CD14-positive monocyte (primary cell): Measurements from ENCODE around the gene TEX51. TPM values are rescaled to one million over a fixed set of nuclear protein-coding genes. Genes with fewer than 3 reads are reported as not detected.

Experiments used
- DNase-seq, 3 donors: peaks; one replicate each; pipeline ENCODE4 v3.0.0-alpha.2; 2011 to 2022
- H2AFZ ChIP-seq: 2 replicates; pipeline ENCODE4 v1.6.0; 2012; ENCODE audit warnings: mild to moderate bottlenecking, low read depth, low read length, inconsistent platforms; ENCODE audit not compliant: insufficient read depth, poor library complexity, severe bottlenecking
- H3K27ac ChIP-seq, 2 donors: 1 replicate in 1 of 2; 2 replicates in 1 of 2; pipeline ENCODE4 v1.5.1; 2012 to 2013; ENCODE audit warnings: low read length in 2 of 2, control low read depth in 1 of 2, inconsistent platforms in 1 of 2, low read depth in 1 of 2, mild to moderate bottlenecking in 1 of 2
- H3K27me3 ChIP-seq, 2 donors: one replicate each; pipeline versions ENCODE4 v1.6.0 to v1.6.1; 2011 to 2013; ENCODE audit warnings: low read length in 2 of 2; ENCODE audit not compliant: control insufficient read depth in 2 of 2, insufficient read depth in 2 of 2
- H3K36me3 ChIP-seq, 2 donors: replicated peaks in 1 of 2; 1 replicate in 1 of 2; 2 replicates in 1 of 2; pipeline versions ENCODE4 v1.5.1 to v1.6.1; 2012 to 2013; ENCODE audit warnings: low read length in 2 of 2, control low read depth in 1 of 2, inconsistent platforms in 1 of 2, mild to moderate bottlenecking in 1 of 2; ENCODE audit not compliant: insufficient read depth in 2 of 2, control insufficient read depth in 1 of 2
- H3K4me1 ChIP-seq, 2 donors: 1 replicate in 1 of 2; 2 replicates in 1 of 2; pipeline versions ENCODE4 v1.5.1 to v1.6.1; 2012 to 2013; ENCODE audit warnings: low read length in 2 of 2, control low read depth in 1 of 2, inconsistent platforms in 1 of 2, mild to moderate bottlenecking in 1 of 2, moderate library complexity in 1 of 2; ENCODE audit not compliant: insufficient read depth in 2 of 2, control insufficient read depth in 1 of 2
- H3K4me2 ChIP-seq: replicated peaks from 2 replicates; pipeline ENCODE3; 2012; ENCODE audit warnings: low read length, moderate library complexity, mild to moderate bottlenecking; ENCODE audit not compliant: poor library complexity, severe bottlenecking; ENCODE audit errors: extremely low read depth
- H3K4me3 ChIP-seq, 3 experiments: fragments of 200-600 bp in 1 of 3; sonication (generic) in 1 of 3; replicated peaks in 1 of 3; 1 replicate in 2 of 3; 2 replicates in 1 of 3; pipeline ENCODE4 v1.5.1; 2011 to 2013; ENCODE audit warnings: low read length in 3 of 3, mild to moderate bottlenecking in 3 of 3, control low read depth in 2 of 3, low read depth in 2 of 3, inconsistent platforms in 1 of 3, moderate library complexity in 1 of 3
- H3K79me2 ChIP-seq: 2 replicates; pipeline ENCODE4 v1.6.0; 2012; ENCODE audit warnings: mild to moderate bottlenecking, control low read depth, inconsistent platforms, low read length, moderate library complexity; ENCODE audit not compliant: insufficient read depth
- H3K9ac ChIP-seq: 2 replicates; pipeline ENCODE4 v1.6.0; 2017; ENCODE audit warnings: low read length, mild to moderate bottlenecking; ENCODE audit not compliant: insufficient read depth, poor library complexity, severe bottlenecking
- H3K9me3 ChIP-seq, 2 donors: replicated peaks in 1 of 2; 1 replicate in 1 of 2; 2 replicates in 1 of 2; pipeline versions ENCODE4 v1.5.1 to v1.6.1; 2012 to 2013; ENCODE audit warnings: low read length in 2 of 2, control low read depth in 1 of 2; ENCODE audit not compliant: control insufficient read depth in 1 of 2, insufficient read depth in 1 of 2
- H4K20me1 ChIP-seq: 2 replicates; pipeline ENCODE4 v1.6.0; 2012; ENCODE audit warnings: mild to moderate bottlenecking, low read length, control low read depth, moderate library complexity; ENCODE audit not compliant: insufficient read depth
- H3K27ac Mint-ChIP-seq, 7 donors: one replicate each; pipeline ENCODE4 v1.8.0; 2020; ENCODE audit warnings: mild to moderate bottlenecking in 7 of 7, mixed read lengths in 7 of 7, moderate library complexity in 6 of 7, inconsistent platforms in 2 of 7
- H3K27me3 Mint-ChIP-seq, 3 donors: one replicate each; pipeline ENCODE4 v1.8.0; 2021 to 2022; ENCODE audit warnings: low read depth in 3 of 3, mild to moderate bottlenecking in 3 of 3, mixed read lengths in 3 of 3, moderate library complexity in 3 of 3, inconsistent platforms in 1 of 3
- H3K36me3 Mint-ChIP-seq, 2 donors: one replicate each; pipeline ENCODE4 v1.8.0; 2020; ENCODE audit warnings: mixed read lengths in 2 of 2, inconsistent platforms in 1 of 2, mild to moderate bottlenecking in 1 of 2
- H3K4me1 Mint-ChIP-seq: one replicate; pipeline ENCODE4 v1.8.0; 2020; ENCODE audit warnings: mild to moderate bottlenecking, mixed read lengths
- H3K4me3 Mint-ChIP-seq, 2 donors: one replicate each; pipeline ENCODE4 v1.8.0; 2020; ENCODE audit warnings: mild to moderate bottlenecking in 2 of 2, mixed read lengths in 2 of 2, moderate library complexity in 1 of 2
- H3K9me3 Mint-ChIP-seq, 7 donors: one replicate each; pipeline ENCODE4 v1.8.0; 2020 to 2022; ENCODE audit warnings: mixed read lengths in 7 of 7, mild to moderate bottlenecking in 6 of 7, moderate library complexity in 6 of 7, inconsistent platforms in 2 of 7
- WGBS: methylation state at CpG from one replicate; pipeline ENCODE4 v1.1.5; 2013; ENCODE audit warnings: missing lambda C conversion rate; ENCODE audit not compliant: insufficient coverage; 5-methylcytosine and 5-hydroxymethylcytosine counted together
- intact Hi-C, 2 donors: fragments of 100-400 bp; cut with micrococcal nuclease; formaldehyde crosslinking; loops; one replicate each; pipeline versions ENCODE4 v1.15.0 to v1.15.1; 2023
- polyA plus RNA-seq, 3 donors: library from polyadenylated mRNA; depleted of rRNA in 1 of 3; unstranded in 2 of 3; stranded (reverse) in 1 of 3; fragments of 300-500 nt in 2 of 3; fragments of >200 nt in 1 of 3; fragmentation: Illumina TruSeq in 2 of 3; gene quantifications; 1 replicate in 2 of 3; 2 replicates in 1 of 3; pipeline ENCODE4 v1.2.3, GENCODE V29; 2012 to 2021
- TF ChIP-seq, protein P1 (sequence below): fragments of 200-600 bp; IDR thresholded peaks from one replicate; pipeline ENCODE4 v1.8.0; 2022; ENCODE audit warnings: antibody characterized with exemption, mild to moderate bottlenecking

The TEX51 gene
- polyA plus RNA-seq, 3 donors: not detected

DNA sequence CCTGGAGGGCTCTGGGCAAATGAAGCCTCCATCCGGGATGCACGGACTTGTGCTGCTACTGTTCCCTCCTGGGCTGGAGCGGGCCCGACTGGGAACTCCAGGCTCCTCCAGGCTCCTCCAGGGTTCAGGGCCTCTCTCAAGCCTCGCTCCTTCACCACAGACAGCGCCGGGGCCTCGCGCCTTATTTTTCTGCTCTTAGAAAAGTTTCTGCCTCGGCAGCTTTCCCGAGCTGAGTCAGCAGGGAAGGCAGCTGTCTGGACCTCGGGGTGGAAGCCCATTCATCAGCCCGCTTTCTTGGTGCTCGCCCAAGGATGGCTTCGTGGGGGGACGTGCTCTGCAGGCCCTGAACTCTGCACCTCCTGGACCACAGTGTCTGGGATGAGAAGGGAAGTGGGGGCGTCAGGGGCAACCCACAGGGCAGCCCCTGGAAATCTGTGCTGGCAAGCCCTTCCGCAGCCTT, 12.9 kb upstream of the TEX51 start:
- Histone ChIP-seq H3K9ac (peak overlapping the region; percentile 56), H2AFZ (peak overlapping the region; percentile 99), H3K4me3 (peak overlapping the region; percentile 38 to 78 (median 48)), H3K4me1 (peaks cover 21 to 28% of the 10 kb centered on the region in 2 donors), H3K36me3 (no peaks in the 10 kb centered on the region), H3K9me3 (no peaks in the 10 kb centered on the region), H3K79me2 (no peaks in the 10 kb centered on the region), H3K27me3 (no peaks in the 10 kb centered on the region), H3K27ac (no peak overlapping the region), H3K4me2 (peak overlapping the region; percentile 97), H4K20me1 (no peaks in the 10 kb centered on the region)
- Mint-ChIP-seq H3K36me3 (no peaks in the 10 kb centered on the region), H3K4me1 (peaks cover 12% of the 10 kb centered on the region), H3K27me3 (peaks cover 2 to 9% (median 8%) of the 10 kb centered on the region in 3 donors), H3K4me3 (peak overlapping the region; percentile 68 to 69), H3K27ac (no peak overlapping the region), H3K9me3 (peaks cover 0 to 2% (median 0%) of the 10 kb centered on the region in 7 donors)
- TF ChIP-seq, protein P1, sequence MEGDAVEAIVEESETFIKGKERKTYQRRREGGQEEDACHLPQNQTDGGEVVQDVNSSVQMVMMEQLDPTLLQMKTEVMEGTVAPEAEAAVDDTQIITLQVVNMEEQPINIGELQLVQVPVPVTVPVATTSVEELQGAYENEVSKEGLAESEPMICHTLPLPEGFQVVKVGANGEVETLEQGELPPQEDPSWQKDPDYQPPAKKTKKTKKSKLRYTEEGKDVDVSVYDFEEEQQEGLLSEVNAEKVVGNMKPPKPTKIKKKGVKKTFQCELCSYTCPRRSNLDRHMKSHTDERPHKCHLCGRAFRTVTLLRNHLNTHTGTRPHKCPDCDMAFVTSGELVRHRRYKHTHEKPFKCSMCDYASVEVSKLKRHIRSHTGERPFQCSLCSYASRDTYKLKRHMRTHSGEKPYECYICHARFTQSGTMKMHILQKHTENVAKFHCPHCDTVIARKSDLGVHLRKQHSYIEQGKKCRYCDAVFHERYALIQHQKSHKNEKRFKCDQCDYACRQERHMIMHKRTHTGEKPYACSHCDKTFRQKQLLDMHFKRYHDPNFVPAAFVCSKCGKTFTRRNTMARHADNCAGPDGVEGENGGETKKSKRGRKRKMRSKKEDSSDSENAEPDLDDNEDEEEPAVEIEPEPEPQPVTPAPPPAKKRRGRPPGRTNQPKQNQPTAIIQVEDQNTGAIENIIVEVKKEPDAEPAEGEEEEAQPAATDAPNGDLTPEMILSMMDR: no peak
- intact Hi-C loops: no loop called here
- WGBS: 56% methylated on average over 15 of the region's 18 CpGs
- no peak for DNase-seq

DNA sequence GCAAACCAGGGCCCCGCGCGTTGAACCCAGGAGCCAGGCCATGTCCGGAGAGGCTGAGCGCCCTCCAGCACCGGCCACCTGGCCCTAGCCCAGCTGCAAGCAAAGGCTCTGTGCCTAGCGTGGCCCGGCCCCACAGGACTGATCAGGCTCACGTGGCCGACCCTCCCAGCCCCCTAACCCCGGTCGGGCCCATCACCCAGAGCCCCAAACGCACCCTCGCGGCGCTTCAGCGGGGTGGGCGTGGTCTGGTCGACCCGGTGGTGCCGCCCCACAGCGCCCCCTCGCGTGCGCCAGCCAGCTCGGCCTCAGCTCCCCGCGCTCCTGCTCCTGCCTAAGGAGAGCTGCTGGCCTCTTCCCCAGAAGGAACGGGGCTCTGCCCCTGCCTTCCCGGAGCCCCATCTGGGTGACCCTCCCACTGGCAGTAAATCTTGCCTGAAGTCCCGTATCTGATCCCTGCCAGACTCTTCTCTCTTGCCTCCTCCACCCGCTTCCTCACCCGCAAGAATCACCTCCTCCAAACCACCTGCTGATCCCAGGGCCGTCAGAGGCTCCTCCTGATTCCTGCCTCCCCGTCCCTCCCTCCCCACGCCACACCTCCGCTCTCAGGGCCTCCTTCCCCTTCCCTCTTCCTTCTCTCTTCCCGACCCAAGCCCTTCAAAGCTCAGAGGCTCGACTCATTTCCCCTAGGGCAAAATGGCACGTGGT, 12.3 kb upstream of the TEX51 start:
- peak; percentile 60 to 69 (median 67) for DNase-seq
- Histone ChIP-seq H3K36me3 (no peaks in the 10 kb centered on the region), H3K9ac (peak overlapping the region; percentile 56), H2AFZ (peak overlapping the region; percentile 99), H3K27ac (no peak overlapping the region), H3K4me2 (peak overlapping the region; percentile 97), H3K9me3 (no peaks in the 10 kb centered on the region), H3K27me3 (no peaks in the 10 kb centered on the region), H3K79me2 (no peaks in the 10 kb centered on the region), H4K20me1 (no peaks in the 10 kb centered on the region), H3K4me1 (peaks cover 18 to 23% of the 10 kb centered on the region in 2 donors), H3K4me3 (peak overlapping the region; percentile 38 to 78 (median 48))
- WGBS: 2% methylated on average over 40 of the region's 40 CpGs
- intact Hi-C loops: no loop called here
- Mint-ChIP-seq H3K27me3 (peaks cover 2 to 9% (median 8%) of the 10 kb centered on the region in 3 donors), H3K27ac (peak overlapping the region in 2 of 7 donors; percentile 13 to 79), H3K36me3 (no peaks in the 10 kb centered on the region), H3K4me3 (peak overlapping the region; percentile 75 to 92), H3K9me3 (peaks cover 0 to 2% (median 0%) of the 10 kb centered on the region in 7 donors), H3K4me1 (peaks cover 12% of the 10 kb centered on the region)
- TF ChIP-seq, protein P1: peak; percentile 93
